IPS-15b (cell line): ENCODE measurements around the gene NPHP3.

Experiments
- H3K27me3 ChIP-seq: one replicate; pipeline ENCODE4 v1.6.1; 2013; ENCODE audit warnings: low read length; ENCODE audit not compliant: control insufficient read depth, insufficient read depth
- H3K36me3 ChIP-seq: one replicate; pipeline ENCODE4 v1.6.1; 2013; ENCODE audit warnings: low read length; ENCODE audit not compliant: control insufficient read depth, insufficient read depth
- H3K4me1 ChIP-seq: one replicate; pipeline ENCODE4 v1.6.1; 2013; ENCODE audit warnings: mild to moderate bottlenecking, low read length; ENCODE audit not compliant: control insufficient read depth, insufficient read depth
- H3K4me3 ChIP-seq: one replicate; pipeline ENCODE4 v1.5.1; 2013; ENCODE audit warnings: low read depth, low read length
- H3K9ac ChIP-seq: one replicate; pipeline ENCODE4 v1.6.1; 2013; ENCODE audit warnings: low read depth, mild to moderate bottlenecking, low read length
- H3K9me3 ChIP-seq: one replicate; pipeline ENCODE4 v1.6.1; 2013; ENCODE audit warnings: mild to moderate bottlenecking, low read length; ENCODE audit not compliant: control insufficient read depth, insufficient read depth

NPHP3 gene

GRCh38 chr3:132635052-132635451, 87.2 kb downstream of the NPHP3 start:
- H3K4me1 ChIP-seq = no peaks in the 10 kb centered on the region
- no peak overlapping the region for H3K9ac ChIP-seq
- no peak overlapping the region for H3K4me3 ChIP-seq
- H3K9me3 ChIP-seq = no peaks in the 10 kb centered on the region
- no peaks in the 10 kb centered on the region for H3K27me3 ChIP-seq
- H3K36me3 ChIP-seq = no peaks in the 10 kb centered on the region
